Vagina (tissue), 2 donors: ENCODE results near the gene SHISA9. TPM values are rescaled to one million over a fixed set of nuclear protein-coding genes. Genes with fewer than 3 reads are reported as not detected.

Experiments
- DNase-seq, 2 donors: peaks; one replicate each; pipeline ENCODE4 v3.0.0-alpha.2; 2017; ENCODE audit errors: extremely low spot score in 2 of 2
- H3K27ac ChIP-seq: fragments of 200-600 bp; sonication (generic); one replicate; pipeline ENCODE4 v1.5.1; 2019
- H3K27me3 ChIP-seq: fragments of 200-600 bp; sonication (generic); one replicate; pipeline ENCODE4 v1.5.1; 2019
- H3K36me3 ChIP-seq, 2 donors: fragments of 200-600 bp; sonication (generic); one replicate each; pipeline ENCODE4 v1.5.1; 2017 to 2019
- H3K4me1 ChIP-seq: fragments of 200-600 bp; sonication (generic); one replicate; pipeline ENCODE4 v1.5.1; 2019
- H3K4me3 ChIP-seq, 2 donors: fragments of 200-600 bp; sonication (generic); 1 replicate in 1 of 2; 2 replicates in 1 of 2; pipeline ENCODE4 v1.5.1; 2016 to 2019
- H3K9me3 ChIP-seq: fragments of 200-600 bp; sonication (generic); one replicate; pipeline ENCODE4 v1.5.1; 2019
- POLR2A ChIP-seq, 2 donors: fragments of 450-650 bp; IDR thresholded peaks; one replicate each; pipeline ENCODE4 v1.6.1; 2017; ENCODE audit warnings: antibody characterized with exemption in 2 of 2, mild to moderate bottlenecking in 2 of 2, moderate library complexity in 2 of 2
- POLR2AphosphoS5 ChIP-seq, 2 donors: sonication (generic); formaldehyde crosslinking; IDR thresholded peaks; one replicate each; pipeline ENCODE4 v1.9.0; 2017; ENCODE audit warnings: antibody characterized with exemption in 2 of 2, mild to moderate bottlenecking in 2 of 2, low read depth in 1 of 2; ENCODE audit not compliant: insufficient read depth in 1 of 2
- intact Hi-C: fragments of 100-400 bp; cut with DNase I; formaldehyde crosslinking; loops from one replicate; pipeline ENCODE4 v1.15.1; 2023
- total RNA-seq: library from RNA; depleted of rRNA; stranded (reverse); fragments of >200 nt; gene quantifications from one replicate; pipeline ENCODE4 v1.2.3, GENCODE V29; 2016
- TF ChIP-seq, protein P1 (sequence below), 3 experiments: fragments of 450-650 bp in 2 of 3; fragments of 200-600 bp in 1 of 3; sonication (generic) in 1 of 3; IDR thresholded peaks; one replicate each; pipeline ENCODE4 v1.5.1; 2017 to 2019; ENCODE audit warnings: antibody characterized with exemption in 3 of 3, mild to moderate bottlenecking in 2 of 3, moderate library complexity in 2 of 3

SHISA9 gene
- total RNA-seq, 1 donor from 2014 or later, result 0.49 TPM

DNA sequence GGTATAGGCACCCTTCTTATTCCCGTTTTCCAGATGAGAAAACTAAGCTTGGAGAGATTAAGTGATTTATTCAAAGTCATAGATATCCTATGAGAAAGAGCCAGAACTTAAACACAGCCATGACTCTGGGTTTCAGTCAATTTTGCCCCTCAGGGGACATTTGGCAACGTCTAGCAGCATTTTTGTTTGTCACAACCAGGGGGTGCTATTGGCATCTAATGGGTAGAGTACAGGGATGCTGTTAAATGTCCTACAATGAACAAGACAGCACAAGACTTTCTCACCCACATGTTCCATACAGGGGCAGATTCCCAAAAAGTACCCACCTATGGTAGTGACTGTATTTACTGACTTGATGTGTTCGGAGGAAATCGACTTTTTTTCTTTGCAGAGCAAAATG lies 4.8 kb upstream of the SHISA9 start:
- no peaks in the 10 kb centered on the region for H3K27me3 ChIP-seq
- intact Hi-C loops, result no loop called here
- no peak for DNase-seq

GRCh38 chr16:12898551-12898950 lies 2.8 kb upstream of the SHISA9 start:
- DNase-seq, result no peak
- Histone ChIP-seq H3K36me3 (no peaks in the 10 kb centered on the region), H3K27ac (no peak overlapping the region), H3K27me3 (peaks cover 3% of the 10 kb centered on the region), H3K4me3 (no peak overlapping the region), H3K9me3 (no peaks in the 10 kb centered on the region), H3K4me1 (peaks cover 17% of the 10 kb centered on the region)
- TF ChIP-seq POLR2AphosphoS5 (IDR thresholded peaks at IDR 0.05; ENCODE audit: insufficient read depth in 1 of 2, low read depth in 1 of 2), result no peak
- intact Hi-C loops, result no loop called here

More for the DNA sequence above, 4.8 kb upstream of the SHISA9 start:
- H3K9me3 ChIP-seq, result no peaks in the 10 kb centered on the region
- no peaks in the 10 kb centered on the region for H3K4me1 ChIP-seq
- H3K4me3 ChIP-seq, result no peak overlapping the region
- no peaks in the 10 kb centered on the region for H3K36me3 ChIP-seq
- TF ChIP-seq, protein P1, sequence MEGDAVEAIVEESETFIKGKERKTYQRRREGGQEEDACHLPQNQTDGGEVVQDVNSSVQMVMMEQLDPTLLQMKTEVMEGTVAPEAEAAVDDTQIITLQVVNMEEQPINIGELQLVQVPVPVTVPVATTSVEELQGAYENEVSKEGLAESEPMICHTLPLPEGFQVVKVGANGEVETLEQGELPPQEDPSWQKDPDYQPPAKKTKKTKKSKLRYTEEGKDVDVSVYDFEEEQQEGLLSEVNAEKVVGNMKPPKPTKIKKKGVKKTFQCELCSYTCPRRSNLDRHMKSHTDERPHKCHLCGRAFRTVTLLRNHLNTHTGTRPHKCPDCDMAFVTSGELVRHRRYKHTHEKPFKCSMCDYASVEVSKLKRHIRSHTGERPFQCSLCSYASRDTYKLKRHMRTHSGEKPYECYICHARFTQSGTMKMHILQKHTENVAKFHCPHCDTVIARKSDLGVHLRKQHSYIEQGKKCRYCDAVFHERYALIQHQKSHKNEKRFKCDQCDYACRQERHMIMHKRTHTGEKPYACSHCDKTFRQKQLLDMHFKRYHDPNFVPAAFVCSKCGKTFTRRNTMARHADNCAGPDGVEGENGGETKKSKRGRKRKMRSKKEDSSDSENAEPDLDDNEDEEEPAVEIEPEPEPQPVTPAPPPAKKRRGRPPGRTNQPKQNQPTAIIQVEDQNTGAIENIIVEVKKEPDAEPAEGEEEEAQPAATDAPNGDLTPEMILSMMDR (IDR thresholded peaks at IDR 0.05), result no peak
- TF ChIP-seq POLR2AphosphoS5 (IDR thresholded peaks at IDR 0.05; ENCODE audit: insufficient read depth in 1 of 2, low read depth in 1 of 2), result no peak
- no peak overlapping the region for H3K27ac ChIP-seq

DNA sequence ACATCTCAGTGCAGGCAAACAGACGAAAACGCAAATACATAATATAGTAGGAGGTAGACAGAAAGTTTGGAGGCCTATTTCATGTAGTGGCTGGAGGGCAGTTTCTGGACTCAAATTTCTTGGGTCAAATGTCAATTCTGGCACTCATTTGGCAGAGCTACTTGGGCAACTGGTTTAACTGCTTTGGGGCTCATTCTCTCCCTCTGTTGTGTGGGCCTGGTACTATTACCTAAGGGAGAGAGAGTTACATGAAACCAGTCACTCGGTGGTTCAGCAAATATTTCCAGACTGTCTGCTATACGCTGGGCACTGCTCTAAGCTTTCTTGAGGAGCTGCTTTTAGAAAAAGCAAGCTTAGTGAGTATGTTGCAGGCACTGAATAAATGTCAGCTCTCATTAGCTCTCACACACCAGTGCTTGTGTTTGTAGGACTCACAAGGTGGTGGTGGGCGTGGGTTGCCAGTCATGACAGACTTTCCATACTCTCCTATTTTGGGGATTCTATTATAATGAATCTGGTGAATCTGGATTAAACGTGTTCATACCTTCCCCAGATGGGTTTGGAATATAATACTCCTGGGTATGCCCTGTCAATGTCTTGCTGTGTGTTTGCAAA lies 1.8 kb upstream of the SHISA9 start:
- Histone ChIP-seq H3K27me3 (peaks cover 3% of the 10 kb centered on the region), H3K27ac (no peak overlapping the region), H3K36me3 (no peaks in the 10 kb centered on the region), H3K4me3 (no peak overlapping the region), H3K9me3 (no peaks in the 10 kb centered on the region), H3K4me1 (peaks cover 22% of the 10 kb centered on the region)
- intact Hi-C loops, result no loop called here
- TF ChIP-seq POLR2A (IDR thresholded peaks at IDR 0.05), result no peak
- TF ChIP-seq, protein P1 (IDR thresholded peaks at IDR 0.05), result no peak
- DNase-seq, result no peak

GRCh38 chr16:12900156-12900555 lies 1.2 kb upstream of the SHISA9 start:
- Histone ChIP-seq H3K4me3 (no peak overlapping the region), H3K27me3 (peaks cover 3% of the 10 kb centered on the region), H3K27ac (no peak overlapping the region), H3K36me3 (no peaks in the 10 kb centered on the region), H3K4me1 (peaks cover 22% of the 10 kb centered on the region), H3K9me3 (no peaks in the 10 kb centered on the region)
- intact Hi-C loops, result no loop called here
- TF ChIP-seq POLR2AphosphoS5 (IDR thresholded peaks at IDR 0.05; ENCODE audit: insufficient read depth in 1 of 2, low read depth in 1 of 2) (no peak), POLR2A (IDR thresholded peaks at IDR 0.05) (no peak)
- TF ChIP-seq, protein P1 (IDR thresholded peaks at IDR 0.05), result no peak
- no peak for DNase-seq

DNA sequence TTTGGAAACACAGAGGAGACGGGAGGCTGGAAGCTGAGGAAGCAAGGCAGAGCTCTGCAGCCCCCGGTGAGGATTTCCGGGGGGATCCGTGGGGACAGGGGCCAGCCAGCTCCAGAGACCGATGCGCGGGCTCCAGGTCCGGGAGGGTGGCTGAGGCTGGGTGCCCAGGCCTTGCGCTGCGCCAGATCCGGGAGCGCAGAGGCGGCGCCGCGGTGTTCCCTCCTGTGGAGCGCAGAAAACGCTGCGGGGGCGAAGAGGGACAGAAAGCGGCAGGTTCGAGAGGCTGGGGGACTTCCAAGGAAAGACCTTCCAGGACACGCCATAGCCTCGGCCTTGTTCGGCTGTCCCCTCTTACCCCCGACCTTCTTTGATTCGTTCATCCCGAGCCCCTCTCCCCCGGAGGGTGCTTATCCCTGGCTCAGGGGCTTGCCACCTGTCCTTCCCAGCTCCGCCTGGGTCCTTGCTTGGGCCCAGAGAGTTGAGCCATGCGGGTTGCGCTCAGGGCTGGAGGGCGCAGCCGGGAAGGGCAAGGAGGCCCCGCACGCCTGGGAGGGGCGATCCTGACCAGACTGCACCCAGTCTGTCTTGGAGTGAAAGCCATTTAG lies 697 bp upstream of the SHISA9 start:
- Histone ChIP-seq H3K27ac (no peak overlapping the region), H3K4me1 (peaks cover 22% of the 10 kb centered on the region), H3K27me3 (peaks cover 3% of the 10 kb centered on the region), H3K9me3 (no peaks in the 10 kb centered on the region), H3K36me3 (no peaks in the 10 kb centered on the region), H3K4me3 (no peak overlapping the region)
- no peak for DNase-seq
- intact Hi-C loops, result no loop called here
- TF ChIP-seq, protein P1 (IDR thresholded peaks at IDR 0.05), result no peak
- TF ChIP-seq POLR2A (IDR thresholded peaks at IDR 0.05) (no peak), POLR2AphosphoS5 (IDR thresholded peaks at IDR 0.05; ENCODE audit: insufficient read depth in 1 of 2, low read depth in 1 of 2) (no peak)
